GM12878 (cell line): ENCODE measurements around the gene ZNF160.

ENCODE experiments used
- PRDM15 ChIP-seq: fragments of 450-650 bp; formaldehyde crosslinking; IDR thresholded peaks from 2 replicates; pipeline ENCODE4 v1.4.0; 2020; ENCODE audit warnings: mild to moderate bottlenecking, moderate library complexity
- YY1 ChIP-seq: IDR thresholded peaks from 2 replicates; pipeline ENCODE4 v1.6.1; 2011; ENCODE audit warnings: low read depth, mild to moderate bottlenecking, low read length
- TF ChIP-seq, protein P1 (sequence below): IDR thresholded peaks from 2 replicates; pipeline ENCODE4 v1.6.1; 2011; ENCODE audit warnings: low read depth, low read length, improper control_type of control experiment, borderline replicate concordance
- TF ChIP-seq, protein P2 (sequence below): fragments of 450-650 bp; IDR thresholded peaks from 2 replicates; pipeline ENCODE4 v1.6.1; 2017; ENCODE audit warnings: mild to moderate bottlenecking
- TF ChIP-seq, protein P3 (sequence below), 3 experiments: IDR thresholded peaks in 2 of 3; conservative IDR thresholded peaks in 1 of 3; 2 replicates each; pipeline ENCODE4 v1.5.1; 2011; ENCODE audit warnings: low read depth in 3 of 3, low read length in 3 of 3, mild to moderate bottlenecking in 3 of 3, control low read depth in 2 of 3, moderate library complexity in 2 of 3, inconsistent platforms in 1 of 3, mixed read lengths in 1 of 3; ENCODE audit not compliant: control insufficient read depth in 2 of 3, insufficient read depth in 1 of 3; ENCODE audit errors: extremely low read depth in 1 of 3

GRCh38 chr19:53034948-53035675 lies 68.1 kb downstream of the ZNF160 start:
- TF ChIP-seq, protein P1, sequence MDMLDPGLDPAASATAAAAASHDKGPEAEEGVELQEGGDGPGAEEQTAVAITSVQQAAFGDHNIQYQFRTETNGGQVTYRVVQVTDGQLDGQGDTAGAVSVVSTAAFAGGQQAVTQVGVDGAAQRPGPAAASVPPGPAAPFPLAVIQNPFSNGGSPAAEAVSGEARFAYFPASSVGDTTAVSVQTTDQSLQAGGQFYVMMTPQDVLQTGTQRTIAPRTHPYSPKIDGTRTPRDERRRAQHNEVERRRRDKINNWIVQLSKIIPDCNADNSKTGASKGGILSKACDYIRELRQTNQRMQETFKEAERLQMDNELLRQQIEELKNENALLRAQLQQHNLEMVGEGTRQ = no peak
- no peak for TF ChIP-seq PRDM15 (CRISPR knock-in tag)
- TF ChIP-seq YY1 = no peak
- TF ChIP-seq, protein P2, sequence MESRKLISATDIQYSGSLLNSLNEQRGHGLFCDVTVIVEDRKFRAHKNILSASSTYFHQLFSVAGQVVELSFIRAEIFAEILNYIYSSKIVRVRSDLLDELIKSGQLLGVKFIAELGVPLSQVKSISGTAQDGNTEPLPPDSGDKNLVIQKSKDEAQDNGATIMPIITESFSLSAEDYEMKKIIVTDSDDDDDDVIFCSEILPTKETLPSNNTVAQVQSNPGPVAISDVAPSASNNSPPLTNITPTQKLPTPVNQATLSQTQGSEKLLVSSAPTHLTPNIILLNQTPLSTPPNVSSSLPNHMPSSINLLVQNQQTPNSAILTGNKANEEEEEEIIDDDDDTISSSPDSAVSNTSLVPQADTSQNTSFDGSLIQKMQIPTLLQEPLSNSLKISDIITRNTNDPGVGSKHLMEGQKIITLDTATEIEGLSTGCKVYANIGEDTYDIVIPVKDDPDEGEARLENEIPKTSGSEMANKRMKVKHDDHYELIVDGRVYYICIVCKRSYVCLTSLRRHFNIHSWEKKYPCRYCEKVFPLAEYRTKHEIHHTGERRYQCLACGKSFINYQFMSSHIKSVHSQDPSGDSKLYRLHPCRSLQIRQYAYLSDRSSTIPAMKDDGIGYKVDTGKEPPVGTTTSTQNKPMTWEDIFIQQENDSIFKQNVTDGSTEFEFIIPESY = no peak
- TF ChIP-seq, protein P3, sequence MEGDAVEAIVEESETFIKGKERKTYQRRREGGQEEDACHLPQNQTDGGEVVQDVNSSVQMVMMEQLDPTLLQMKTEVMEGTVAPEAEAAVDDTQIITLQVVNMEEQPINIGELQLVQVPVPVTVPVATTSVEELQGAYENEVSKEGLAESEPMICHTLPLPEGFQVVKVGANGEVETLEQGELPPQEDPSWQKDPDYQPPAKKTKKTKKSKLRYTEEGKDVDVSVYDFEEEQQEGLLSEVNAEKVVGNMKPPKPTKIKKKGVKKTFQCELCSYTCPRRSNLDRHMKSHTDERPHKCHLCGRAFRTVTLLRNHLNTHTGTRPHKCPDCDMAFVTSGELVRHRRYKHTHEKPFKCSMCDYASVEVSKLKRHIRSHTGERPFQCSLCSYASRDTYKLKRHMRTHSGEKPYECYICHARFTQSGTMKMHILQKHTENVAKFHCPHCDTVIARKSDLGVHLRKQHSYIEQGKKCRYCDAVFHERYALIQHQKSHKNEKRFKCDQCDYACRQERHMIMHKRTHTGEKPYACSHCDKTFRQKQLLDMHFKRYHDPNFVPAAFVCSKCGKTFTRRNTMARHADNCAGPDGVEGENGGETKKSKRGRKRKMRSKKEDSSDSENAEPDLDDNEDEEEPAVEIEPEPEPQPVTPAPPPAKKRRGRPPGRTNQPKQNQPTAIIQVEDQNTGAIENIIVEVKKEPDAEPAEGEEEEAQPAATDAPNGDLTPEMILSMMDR (IDR thresholded peaks at IDR 0.05 in 2 of 3, conservative IDR thresholded peaks at IDR 0.05 in 1 of 3; ENCODE audit: control insufficient read depth in 2 of 3, extremely low read depth in 1 of 3, insufficient read depth in 1 of 3, low read depth in 3 of 3, low read length in 3 of 3) = no peak
